K562 (cell line): ENCODE measurements around the gene PATL1. TPM values are rescaled to one million over a fixed set of nuclear protein-coding genes. Genes with fewer than 3 reads are reported as not detected.

Experiments used
- ATAC-seq: fragments of 200-7000 bp; cut with Tn5 transposase; 3 replicates; pipeline ENCODE4 v1.9.1; 2020; ENCODE audit warnings: moderate library complexity
- BruUV-seq: library from RNA; stranded (reverse); fragments of 400-500 nt; replicated peaks from 2 replicates; lab custom pipeline; 2021; lab: Mats Ljungman, UMichigan
- CTCF ChIA-PET: fragments of 300-600 bp; formaldehyde crosslinking; extraction: SDS; loops from one replicate; lab custom pipeline; 2021; ENCODE audit warnings: low intra/inter-chr PET ratio; lab: Yijun Ruan, JAX
- POLR2A ChIA-PET: fragments of 300-600, 350-650 bp; sonication (Branson Sonifier 250); formaldehyde crosslinking; extraction: SDS; loops from one replicate; lab custom pipeline; 2021; ENCODE audit warnings: antibody characterized with exemption, inconsistent platforms; lab: Yijun Ruan, JAX
- DNase-seq, 4 experiments: peaks; one replicate each; pipeline versions ENCODE4 v3.0.0 to v3.0.0-alpha.2; 2011 to 2018; ENCODE audit warnings: low spot score in 3 of 4, mixed read lengths in 3 of 4; ENCODE audit errors: extremely low read depth in 1 of 4
- FAIRE-seq: peaks from 2 replicates; lab custom pipeline; 2011; peaks lifted over from hg19 to GRCh38; lab: Jason Lieb, UNC
- H2AFZ ChIP-seq: 2 replicates; pipeline ENCODE4 v1.6.0; 2011; ENCODE audit warnings: low read depth, low read length, control low read depth, inconsistent platforms
- H3K27ac ChIP-seq: fragments of 200-600 bp; 3 replicates; pipeline ENCODE4 v1.8.0; 2011; ENCODE audit warnings: low read depth, mild to moderate bottlenecking, control low read depth, inconsistent platforms, low read length, moderate library complexity, mixed read lengths; ENCODE audit errors: extremely low read depth
- H3K27me3 ChIP-seq, 2 experiments: fragments of 300-600 bp in 1 of 2; 2 replicates in 1 of 2; 3 replicates in 1 of 2; pipeline versions ENCODE4 v1.6.0 to v1.8.0; 2011; ENCODE audit warnings: inconsistent platforms in 2 of 2, low read length in 2 of 2, mild to moderate bottlenecking in 1 of 2, mixed read lengths in 1 of 2, moderate library complexity in 1 of 2; ENCODE audit not compliant: control insufficient read depth in 2 of 2, insufficient read depth in 2 of 2
- H3K36me3 ChIP-seq: fragments of 300-600 bp; 3 replicates; pipeline ENCODE4 v1.8.0; 2011; ENCODE audit warnings: mild to moderate bottlenecking, low read length, inconsistent platforms; ENCODE audit not compliant: control insufficient read depth, insufficient read depth
- H3K4me1 ChIP-seq, 2 experiments: fragments of 200-600 bp in 1 of 2; replicated peaks in 1 of 2; 2 replicates in 1 of 2; 3 replicates in 1 of 2; pipeline versions ENCODE4 v1.5.1 to v1.8.0; 2011; ENCODE audit warnings: inconsistent platforms in 2 of 2, low read length in 2 of 2, mild to moderate bottlenecking in 1 of 2, mixed read lengths in 1 of 2, moderate library complexity in 1 of 2; ENCODE audit not compliant: control insufficient read depth in 2 of 2, insufficient read depth in 2 of 2
- H3K4me2 ChIP-seq: 2 replicates; pipeline ENCODE4 v1.6.1; 2011; ENCODE audit warnings: low read length, control low read depth, inconsistent platforms, mixed read lengths; ENCODE audit not compliant: insufficient read depth
- H3K4me3 ChIP-seq: fragments of 200-600 bp; sonication (generic), shearing (Covaris generic); 2 replicates; pipeline ENCODE4 v1.5.1; 2016; ENCODE audit warnings: control low read depth, inconsistent platforms
- H3K79me2 ChIP-seq: fragments of 200-600 bp; 3 replicates; pipeline ENCODE4 v1.8.0; 2011; ENCODE audit warnings: low read length, inconsistent platforms; ENCODE audit not compliant: control insufficient read depth, insufficient read depth
- H3K9ac ChIP-seq, 2 experiments: 2 replicates each; pipeline versions ENCODE4 v1.6.0 to v1.6.1; 2011; ENCODE audit warnings: low read depth in 2 of 2, low read length in 2 of 2, control low read depth in 1 of 2, inconsistent platforms in 1 of 2, mild to moderate bottlenecking in 1 of 2, mixed read lengths in 1 of 2; ENCODE audit not compliant: insufficient read depth in 1 of 2
- H3K9me1 ChIP-seq: one replicate; pipeline ENCODE4 v1.6.0; 2011; ENCODE audit warnings: inconsistent platforms, mild to moderate bottlenecking, low read length, moderate library complexity; ENCODE audit not compliant: control insufficient read depth, insufficient read depth
- H3K9me3 ChIP-seq: replicated peaks from 2 replicates; pipeline ENCODE4 v1.5.1; 2011; ENCODE audit warnings: low read depth, low read length, inconsistent platforms; ENCODE audit not compliant: control insufficient read depth, insufficient read depth
- H4K20me1 ChIP-seq: replicated peaks from 2 replicates; pipeline ENCODE4 v1.6.1; 2011; ENCODE audit warnings: low read length, inconsistent platforms, mixed read lengths; ENCODE audit not compliant: control insufficient read depth, insufficient read depth
- ARID1B ChIP-seq: fragments of 450-650 bp; IDR thresholded peaks from 2 replicates; pipeline ENCODE4 v1.6.1; 2016; ENCODE audit warnings: antibody characterized with exemption, mild to moderate bottlenecking, inconsistent platforms
- C11orf30 ChIP-seq: fragments of 450-650 bp; IDR thresholded peaks from 2 replicates; pipeline ENCODE4 v1.6.1; 2016; ENCODE audit warnings: low read depth, mild to moderate bottlenecking
- CBFB ChIP-seq: sonication (generic); formaldehyde crosslinking; IDR thresholded peaks from 2 replicates; pipeline ENCODE4 v1.4.0; 2020; ENCODE audit warnings: mild to moderate bottlenecking, missing genetic modification reagents
- FOXJ3 ChIP-seq: sonication (generic); formaldehyde crosslinking; IDR thresholded peaks from 2 replicates; pipeline ENCODE4 v1.4.0; 2020; ENCODE audit warnings: mild to moderate bottlenecking, missing genetic modification reagents
- GTF2F1 ChIP-seq: IDR thresholded peaks from 2 replicates; pipeline ENCODE4 v1.6.1; 2011; ENCODE audit warnings: low read depth, low read length, improper control_type of control experiment
- JUND ChIP-seq, 2 experiments: IDR thresholded peaks; 2 replicates in 1 of 2; 3 replicates in 1 of 2; pipeline ENCODE4 v1.6.1; 2011; ENCODE audit warnings: borderline replicate concordance in 2 of 2, low read depth in 2 of 2, low read length in 2 of 2, improper control_type of control experiment in 1 of 2, missing biosample characterization in 1 of 2, missing genetic modification characterization in 1 of 2, missing genetic modification reagents in 1 of 2
- MAFF ChIP-seq: IDR thresholded peaks from 2 replicates; pipeline ENCODE4 v1.6.1; 2012; ENCODE audit warnings: low read length, improper control_type of control experiment
- NFE2 ChIP-seq: IDR thresholded peaks from 2 replicates; pipeline ENCODE4 v1.6.1; 2014; ENCODE audit warnings: antibody characterized with exemption, low read depth
- RCOR1 ChIP-seq, 2 experiments: IDR thresholded peaks; 2 replicates each; pipeline ENCODE4 v1.6.1; 2012; ENCODE audit warnings: low read depth in 2 of 2, low read length in 2 of 2, borderline replicate concordance in 1 of 2, improper control_type of control experiment in 1 of 2
- RFX1 ChIP-seq: fragments of 450-650 bp; IDR thresholded peaks from 2 replicates; pipeline ENCODE4 v1.6.1; 2016; ENCODE audit warnings: mild to moderate bottlenecking, moderate library complexity
- SMAD3 ChIP-seq: fragments of 450-650 bp; formaldehyde crosslinking; conservative IDR thresholded peaks from 2 replicates; pipeline ENCODE4 v1.4.0; 2020; ENCODE audit warnings: mild to moderate bottlenecking
- TAF9B ChIP-seq: fragments of 450-650 bp; IDR thresholded peaks from 2 replicates; pipeline ENCODE4 v1.6.1; 2018; ENCODE audit warnings: mild to moderate bottlenecking; ENCODE audit not compliant: partially characterized antibody
- TEAD1 ChIP-seq, 2 experiments: fragments of 450-650 bp in 1 of 2; sonication (generic) in 1 of 2; formaldehyde crosslinking; IDR thresholded peaks; 2 replicates each; pipeline versions ENCODE4 v1.4.0 to v1.8.0; 2020 to 2022; ENCODE audit warnings: mild to moderate bottlenecking in 2 of 2, missing genetic modification reagents in 1 of 2
- ZNF316 ChIP-seq: fragments of 450-650 bp; IDR thresholded peaks from 2 replicates; pipeline ENCODE4 v1.6.1; 2016
- ZSCAN29 ChIP-seq: fragments of 450-650 bp; IDR thresholded peaks from 2 replicates; pipeline ENCODE4 v1.6.1; 2017
- WGBS: fragments of 100-300 bp; shearing (Covaris generic); methylation state at CpG from one replicate; pipeline ENCODE4 v1.1.6; 2016; ENCODE audit warnings: low coverage, mixed read lengths; ENCODE audit not compliant: insufficient coverage; ENCODE audit errors: missing lambda C conversion rate; 5-methylcytosine and 5-hydroxymethylcytosine counted together
- in situ Hi-C: fragments of 300-500 bp; cut with MboI; formaldehyde crosslinking; loops from 4 replicates; pipeline ENCODE4 v1.15.0; 2018; ENCODE audit warnings: inconsistent platforms, mixed read lengths
- intact Hi-C: fragments of 100-400 bp; cut with micrococcal nuclease; formaldehyde crosslinking; loops from 2 replicates; pipeline ENCODE4 v1.14.2; 2022
- polyA plus RNA-seq, 8 experiments: library from polyadenylated mRNA; depleted of rRNA in 4 of 8; stranded (reverse) in 5 of 8; unstranded in 3 of 8; fragments of >200 nt; fragmentation: Nextera tagmentation in 2 of 8; fragmentation: Illumina TruSeq in 1 of 8; extraction: Ambion mirVana in 2 of 8; extraction: Trizol in 1 of 8; gene quantifications; 2 replicates each; pipeline versions ENCODE4 v1.2.1 to v1.2.3, GENCODE V29; 2011 to 2014; ENCODE audit warnings: inconsistent platforms in 1 of 8, missing spikeins in 1 of 8
- total RNA-seq, 7 experiments: library from RNA; depleted of rRNA in 6 of 7; stranded (reverse); fragments of >200 nt in 6 of 7; fragmentation: Illumina TruSeq in 2 of 7; extraction: Trizol in 2 of 7; gene quantifications; 2 replicates each; pipeline versions ENCODE4 v1.2.1 to v1.2.3, GENCODE V29; 2011 to 2021; ENCODE audit warnings: low replicate concordance in 1 of 7
- TF ChIP-seq, protein P1 (sequence below): fragments of 250-450 bp; sonication (Bioruptor Pico); IDR thresholded peaks from 2 replicates; pipeline ENCODE4 v1.8.0; 2021; ENCODE audit warnings: moderate library complexity, mild to moderate bottlenecking, inconsistent platforms

The PATL1 gene
- total and polyA plus RNA-seq, 9 of the 15 experiments (the other 6 are each of a cell fraction or from before 2014, with no cell fraction given): 3.2 to 48.0 (median 16.4) TPM

DNA sequence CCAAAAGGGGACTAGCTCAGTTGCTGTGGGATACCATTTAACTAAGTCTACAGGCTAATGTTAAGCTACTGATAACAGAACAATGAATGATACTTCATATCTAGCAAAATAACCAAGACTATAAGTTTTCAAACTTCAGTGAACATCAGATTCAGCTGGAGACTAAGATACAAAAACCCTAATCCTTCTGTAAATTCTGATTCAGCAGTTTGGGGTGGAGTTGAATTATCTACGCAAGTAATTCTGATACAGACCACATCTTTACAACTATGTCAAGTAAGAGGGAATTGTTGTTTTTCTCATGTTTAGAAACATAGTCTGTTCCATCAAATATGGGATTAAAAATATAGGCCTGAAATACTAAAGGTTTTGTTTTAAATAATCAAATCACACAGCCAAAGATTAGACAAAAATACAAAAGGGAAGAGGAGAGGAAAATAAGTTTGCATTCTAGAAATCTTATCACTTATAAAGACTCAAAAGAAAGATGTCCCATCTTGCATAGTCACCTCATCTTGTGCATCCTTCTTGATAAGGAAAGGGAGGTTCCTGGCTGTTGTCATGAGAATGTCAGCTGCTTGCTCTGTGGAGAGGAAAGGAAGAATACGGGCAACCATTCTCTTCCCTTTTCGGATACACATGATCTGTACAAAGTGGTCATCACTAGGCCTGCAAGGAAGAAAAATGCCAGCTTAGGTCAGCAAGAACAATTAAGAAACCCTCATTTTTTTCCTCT is 21.4 kb downstream of the PATL1 start:
- ChIA-PET CTCF (interaction anchor here (0.7 kb wide), 1 partner anchor 106 kb away, joined by 3 read pairs; no protein-coding TSS in a partner anchor), POLR2A (interaction anchor here (0.6 to 1.2 kb wide), 5 partner anchors 9 to 31 kb away, joined by 3 read pairs; partner anchors contain the start of gene PATL1)
- H3K9me1 ChIP-seq: no peaks in the 10 kb centered on the region
- TF ChIP-seq JUND (IDR thresholded peaks at IDR 0.05; ENCODE audit: borderline replicate concordance, low read depth, low read length) (no peak), JUND (tag; IDR thresholded peaks at IDR 0.05; ENCODE audit: borderline replicate concordance, low read depth, low read length) (0 out of 3 replicates have a peak, but pooled peaks have one; percentile 29), SMAD3 (CRISPR knock-in tag) (0 out of 2 replicates have a peak, but pooled peaks have one; percentile 49), ZSCAN29 (no peak), C11orf30 (peak; percentile 45), TAF9B (peak; percentile 34), ZNF316 (peak; percentile 67), FOXJ3 (no peak), MAFF (peak; percentile 30; the same call in 1 of the 2 replicates), GTF2F1 (no peak), RCOR1 (IDR thresholded peaks at IDR 0.05; ENCODE audit: borderline replicate concordance in 1 of 2, low read depth in 2 of 2, low read length in 2 of 2) (peak in 1 of 2 experiments; percentile 76; a peak in 2 of 4 replicates), CBFB (no peak), ARID1B (peak; percentile 52; the same call in 1 of the 2 replicates), NFE2 (peak; percentile 50), TEAD1 (CRISPR knock-in tag; IDR thresholded peaks at IDR 0.05) (0 out of 4 replicates have a peak, but pooled peaks of 1 of the 2 experiments have one; percentile 44), RFX1 (peak; percentile 52)
- TF ChIP-seq, protein P1, sequence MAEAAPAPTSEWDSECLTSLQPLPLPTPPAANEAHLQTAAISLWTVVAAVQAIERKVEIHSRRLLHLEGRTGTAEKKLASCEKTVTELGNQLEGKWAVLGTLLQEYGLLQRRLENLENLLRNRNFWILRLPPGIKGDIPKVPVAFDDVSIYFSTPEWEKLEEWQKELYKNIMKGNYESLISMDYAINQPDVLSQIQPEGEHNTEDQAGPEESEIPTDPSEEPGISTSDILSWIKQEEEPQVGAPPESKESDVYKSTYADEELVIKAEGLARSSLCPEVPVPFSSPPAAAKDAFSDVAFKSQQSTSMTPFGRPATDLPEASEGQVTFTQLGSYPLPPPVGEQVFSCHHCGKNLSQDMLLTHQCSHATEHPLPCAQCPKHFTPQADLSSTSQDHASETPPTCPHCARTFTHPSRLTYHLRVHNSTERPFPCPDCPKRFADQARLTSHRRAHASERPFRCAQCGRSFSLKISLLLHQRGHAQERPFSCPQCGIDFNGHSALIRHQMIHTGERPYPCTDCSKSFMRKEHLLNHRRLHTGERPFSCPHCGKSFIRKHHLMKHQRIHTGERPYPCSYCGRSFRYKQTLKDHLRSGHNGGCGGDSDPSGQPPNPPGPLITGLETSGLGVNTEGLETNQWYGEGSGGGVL (CRISPR knock-in tag): no peak

More for the DNA sequence above, 21.4 kb downstream of the PATL1 start:
- intact Hi-C loops: no loop called here
- in situ Hi-C loops: no loop called here
- H3K4me3 ChIP-seq: no peak overlapping the region
- H3K9me3 ChIP-seq: no peaks in the 10 kb centered on the region
- WGBS: 58% methylated on average over 3 of the region's 3 CpGs
- TSS peak; percentile 13 for BruUV-seq
- peaks cover 3% of the 10 kb centered on the region in 2 experiments; a peak in 3 of 5 replicates for H3K4me1 ChIP-seq
- H4K20me1 ChIP-seq: no peaks in the 10 kb centered on the region
- H3K27me3 ChIP-seq: no peaks in the 10 kb centered on the region
- H3K36me3 ChIP-seq: peaks cover 94% of the 10 kb centered on the region
- H3K9ac ChIP-seq: no peak overlapping the region
- no peaks in the 10 kb centered on the region for H3K79me2 ChIP-seq
- peak; percentile 43; the same call in 2 of the 3 replicates for ATAC-seq
- peak; percentile 65 for FAIRE-seq
- no peak overlapping the region for H3K4me2 ChIP-seq
- DNase-seq: peak in 1 of 4 experiments; percentile 38
- no peak overlapping the region for H2AFZ ChIP-seq
- H3K27ac ChIP-seq: no peak overlapping the region
